NCI-H1930 (cell line): ENCODE results near the gene FLRT3.

Source experiments
- DNase-seq, 2 experiments: peaks; one replicate each; lab custom pipeline; 2025; lab: John Stamatoyannopoulos, UW

FLRT3 gene

GRCh38 chr20:14319704-14320103 is 17.7 kb downstream of the FLRT3 start:
- DNase-seq = no peak

DNA sequence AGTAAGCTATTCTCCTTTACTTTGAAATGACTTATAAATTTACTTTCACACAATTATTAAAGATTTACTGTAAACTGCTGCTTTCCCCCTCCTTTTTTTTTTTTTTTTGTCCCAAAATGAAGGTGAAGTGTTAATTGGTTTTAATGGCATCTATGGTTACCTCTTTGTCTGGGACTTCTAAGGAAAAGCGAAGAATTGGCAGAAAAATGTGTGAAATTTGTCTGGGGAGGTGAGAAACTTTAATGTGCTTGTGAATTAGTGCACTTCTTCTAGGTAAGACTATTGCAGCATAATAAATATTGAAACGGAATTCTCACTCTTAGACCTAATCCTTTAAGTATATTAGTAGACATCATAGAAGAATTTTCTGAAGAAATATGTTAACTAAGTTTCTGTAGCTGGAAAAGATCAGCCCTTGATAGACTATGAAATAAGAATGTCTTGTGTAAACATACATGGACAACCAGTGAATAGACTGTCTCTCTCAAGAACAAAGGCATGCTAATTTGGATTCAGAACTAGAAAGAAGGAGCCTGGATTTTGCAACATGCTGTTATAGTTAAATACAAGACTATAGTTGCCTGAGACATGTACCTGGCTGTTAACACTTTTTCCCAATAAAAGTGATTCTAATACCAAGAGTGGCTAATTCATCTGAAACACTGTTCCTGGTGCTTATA is 23.9 kb downstream of the FLRT3 start:
- no peak for DNase-seq

DNA sequence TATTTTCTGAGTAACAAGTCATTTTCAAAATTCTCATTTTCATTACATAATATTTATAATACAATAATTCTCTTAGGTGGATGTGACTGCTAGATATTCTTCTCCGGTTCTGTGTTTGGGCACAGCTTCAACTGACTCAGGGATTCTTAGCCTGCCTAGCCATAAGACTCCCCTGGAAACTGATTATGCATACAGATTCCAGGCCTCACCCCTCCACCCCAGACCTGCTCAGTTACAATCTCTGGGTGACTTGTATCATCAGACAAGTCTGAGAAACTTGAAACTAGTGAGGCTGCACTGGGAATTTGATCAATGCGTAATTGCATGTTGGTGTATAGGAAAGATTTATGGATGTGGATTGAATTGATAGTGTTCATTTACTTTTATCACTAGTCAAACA is 25.4 kb downstream of the FLRT3 start:
- DNase-seq = no peak

GRCh38 chr20:14310977-14311627 is 26.3 kb downstream of the FLRT3 start:
- DNase-seq = no peak

- DNase-seq = no peak
Observed at GRCh38 chr20:14307956-14308355, 29.5 kb downstream of the FLRT3 start.

DNA sequence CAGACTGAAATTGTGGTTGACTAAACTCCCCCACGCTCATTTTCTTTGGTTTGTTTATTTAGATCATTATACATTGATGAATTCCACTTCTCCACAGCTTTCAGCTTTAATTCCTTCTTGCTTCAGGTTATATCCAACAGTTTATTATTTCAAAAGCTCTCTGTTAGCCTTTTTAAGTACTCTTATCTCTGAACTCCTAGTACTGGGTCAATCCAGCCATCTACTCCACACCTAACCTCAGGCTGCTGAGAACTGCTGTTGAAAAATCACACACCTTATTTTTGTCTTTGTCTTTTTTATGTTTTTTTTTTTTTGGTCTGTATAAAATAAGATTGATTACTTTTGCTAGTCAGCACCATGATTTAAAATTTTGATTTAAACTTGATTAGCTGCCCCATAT is 32.9 kb downstream of the FLRT3 start:
- no peak for DNase-seq

GRCh38 chr20:14303651-14304050 is 33.8 kb downstream of the FLRT3 start:
- DNase-seq = no peak

GRCh38 chr20:14303106-14303505 is 34.3 kb downstream of the FLRT3 start:
- DNase-seq = no peak

DNA sequence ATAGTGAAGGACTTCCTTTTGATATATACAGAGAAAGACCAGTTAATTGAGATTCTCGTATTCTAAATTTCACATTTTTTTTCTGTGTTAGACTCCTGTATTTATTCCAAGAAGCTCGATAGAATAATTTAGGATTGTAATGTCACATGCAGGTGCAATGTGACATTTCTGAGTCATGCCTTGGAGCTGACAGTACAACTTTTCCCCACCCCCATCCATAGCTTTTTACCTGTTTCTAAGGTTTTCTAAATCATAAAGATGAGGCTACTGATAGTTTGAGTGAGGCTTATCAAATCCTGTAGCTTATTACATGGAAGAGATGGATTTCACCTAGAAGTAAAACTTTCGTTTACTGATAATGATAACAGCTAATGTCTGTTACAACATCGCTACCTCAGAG is 37.6 kb downstream of the FLRT3 start:
- DNase-seq = no peak

DNA sequence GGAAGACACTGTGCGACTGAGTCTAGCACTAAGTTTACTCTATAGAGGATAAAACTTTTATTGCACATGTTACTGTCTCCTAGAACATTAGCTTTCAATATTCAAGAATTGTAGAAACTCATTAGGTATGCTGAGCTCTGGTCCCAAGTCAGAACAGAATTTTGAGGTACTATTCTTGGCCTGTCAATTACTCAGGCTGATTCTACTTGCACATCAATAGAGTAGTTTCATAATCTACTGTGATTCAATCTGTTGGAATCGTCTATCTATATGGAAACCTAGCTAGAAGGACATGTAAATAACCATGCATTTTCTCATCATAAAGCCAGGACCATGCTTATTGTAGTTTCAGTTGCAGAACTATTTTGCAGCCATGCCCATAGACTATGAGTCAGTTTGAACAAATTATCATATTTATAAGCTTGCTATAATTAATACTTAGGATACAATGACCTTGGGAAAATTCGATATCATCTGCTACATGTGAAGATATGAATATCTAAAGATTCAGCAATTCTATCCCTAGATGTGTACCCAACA is 41.6 kb downstream of the FLRT3 start:
- no peak for DNase-seq

DNA sequence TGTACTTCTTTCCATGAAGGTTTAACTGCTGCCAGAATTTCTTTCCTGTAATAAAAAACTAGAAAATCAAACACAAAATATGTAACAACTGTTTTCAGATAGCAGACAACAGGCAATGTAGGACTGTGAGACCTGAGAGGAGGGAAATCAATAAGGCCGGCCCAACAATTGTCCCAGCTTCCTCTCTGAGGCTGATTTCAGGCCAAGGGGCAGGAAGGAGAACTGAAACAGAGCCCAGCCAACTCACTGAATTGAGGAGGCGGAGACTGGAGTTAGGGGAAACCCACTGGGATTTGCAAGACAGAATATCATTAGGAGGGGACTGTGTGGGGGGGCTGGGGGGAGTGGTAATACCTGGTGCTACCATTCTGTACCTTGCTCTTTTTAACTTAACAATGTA is 42.2 kb downstream of the FLRT3 start:
- DNase-seq = no peak

DNA sequence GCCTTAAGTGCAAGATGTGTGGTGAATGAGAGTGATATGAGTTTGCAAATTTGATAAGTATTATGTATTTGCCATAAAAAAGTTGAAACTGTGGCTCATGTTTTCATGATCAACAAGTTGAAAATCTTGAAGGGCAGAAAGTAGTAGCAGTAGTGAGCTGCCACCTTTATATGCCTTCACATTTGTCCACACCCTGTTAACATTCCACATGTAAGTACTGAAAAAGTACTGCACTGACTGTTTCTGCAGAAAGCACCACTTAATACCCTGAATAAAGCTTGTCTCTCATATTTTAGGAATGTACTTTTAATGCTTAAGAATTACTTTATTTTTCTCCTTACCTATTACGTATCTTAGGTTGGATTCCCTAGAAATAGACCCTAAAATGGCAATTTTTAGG is 45.9 kb downstream of the FLRT3 start:
- DNase-seq = no peak

DNA sequence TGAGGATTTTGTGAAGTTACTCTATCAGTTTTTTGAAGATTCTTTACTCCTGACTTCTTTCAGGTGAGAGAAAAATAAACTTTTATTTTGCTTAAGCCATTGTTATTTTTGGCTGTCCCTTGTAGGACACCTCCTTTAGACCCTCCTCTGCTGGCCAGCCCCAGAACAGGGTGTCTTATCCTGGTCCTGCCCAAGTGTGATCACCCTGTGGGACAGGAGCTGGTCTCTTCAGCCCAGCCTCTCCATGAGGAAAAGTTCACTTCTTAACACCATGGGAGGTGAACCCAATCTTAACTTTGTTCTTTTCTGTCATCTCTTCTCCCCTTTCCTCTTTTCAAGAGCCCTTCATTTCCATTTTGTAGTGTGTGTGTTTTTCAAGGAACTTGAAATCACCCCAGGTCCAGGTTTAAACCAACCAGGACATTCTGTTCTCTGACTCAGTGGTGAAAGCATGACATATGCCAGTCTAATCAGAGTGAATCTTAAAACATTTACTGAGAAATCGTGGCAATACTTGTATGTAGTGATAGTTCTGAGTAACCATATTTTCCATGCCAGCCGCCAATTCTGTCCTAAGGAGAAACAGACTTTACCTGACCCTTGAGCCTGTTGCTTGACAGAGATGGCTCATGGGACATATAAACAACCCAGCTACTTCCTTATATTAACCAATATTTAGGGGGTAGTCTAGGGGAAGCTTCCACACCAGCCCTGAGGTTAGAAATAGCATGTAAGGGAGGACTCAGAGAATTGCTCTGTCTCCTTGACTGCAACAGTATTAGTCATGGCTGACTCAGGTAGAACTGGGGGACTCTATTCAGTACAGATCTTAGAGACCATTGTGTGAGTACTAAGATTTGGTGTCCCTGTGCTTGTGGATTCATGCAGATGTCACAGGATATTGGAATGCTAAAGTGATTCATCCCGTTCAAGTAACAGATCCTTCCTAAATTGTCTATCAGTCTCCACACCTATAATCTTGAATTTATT is 48.8 kb downstream of the FLRT3 start:
- no peak for DNase-seq

DNA sequence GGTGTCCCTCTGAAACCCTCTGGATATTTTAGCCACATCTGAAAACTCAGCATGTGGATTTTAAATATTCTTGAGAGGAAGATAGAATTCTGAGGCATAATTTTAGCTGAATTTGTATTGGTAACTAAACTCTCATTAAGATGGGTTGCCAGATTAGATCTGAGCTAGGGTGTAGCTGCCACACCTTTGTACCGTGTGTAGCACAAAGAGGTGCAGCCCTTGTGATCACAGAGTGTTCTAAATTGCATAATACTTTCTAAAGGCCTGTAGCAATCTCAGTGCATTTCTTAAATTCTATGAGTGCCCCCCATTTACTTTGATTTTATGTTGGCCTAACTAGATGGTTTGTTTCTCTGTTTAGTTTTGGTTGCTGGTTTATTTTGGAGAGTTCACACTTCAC is 53.0 kb downstream of the FLRT3 start:
- DNase-seq = no peak

DNA sequence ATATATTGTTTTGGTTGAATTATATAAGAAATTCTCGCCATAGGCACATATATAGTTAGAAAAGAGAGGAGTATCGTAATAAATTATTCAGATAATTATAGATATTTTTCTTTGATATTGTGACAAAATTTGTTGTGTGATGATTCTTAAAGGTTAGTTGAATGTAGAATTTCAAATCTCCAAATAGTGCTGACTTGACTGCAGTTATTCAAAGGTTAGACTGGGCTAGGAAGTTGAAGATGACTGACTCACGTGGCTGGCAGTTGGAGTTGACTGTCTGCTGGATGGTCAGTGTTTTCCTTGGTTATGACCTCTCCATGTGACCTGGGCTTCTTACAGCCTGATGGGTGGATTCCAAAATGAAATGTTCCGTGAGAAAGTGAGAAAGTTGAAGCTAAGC is 55.3 kb downstream of the FLRT3 start:
- no peak for DNase-seq
